ENCODE data around the gene BSN. TPM values are rescaled to one million over a fixed set of nuclear protein-coding genes. Genes with fewer than 3 reads are reported as not detected.

Gene BSN
- total and polyA plus RNA-seq, 2 of the 4 experiments (the other 2 are of a cell fraction) = under 0.01 to 0.03 TPM

DNA sequence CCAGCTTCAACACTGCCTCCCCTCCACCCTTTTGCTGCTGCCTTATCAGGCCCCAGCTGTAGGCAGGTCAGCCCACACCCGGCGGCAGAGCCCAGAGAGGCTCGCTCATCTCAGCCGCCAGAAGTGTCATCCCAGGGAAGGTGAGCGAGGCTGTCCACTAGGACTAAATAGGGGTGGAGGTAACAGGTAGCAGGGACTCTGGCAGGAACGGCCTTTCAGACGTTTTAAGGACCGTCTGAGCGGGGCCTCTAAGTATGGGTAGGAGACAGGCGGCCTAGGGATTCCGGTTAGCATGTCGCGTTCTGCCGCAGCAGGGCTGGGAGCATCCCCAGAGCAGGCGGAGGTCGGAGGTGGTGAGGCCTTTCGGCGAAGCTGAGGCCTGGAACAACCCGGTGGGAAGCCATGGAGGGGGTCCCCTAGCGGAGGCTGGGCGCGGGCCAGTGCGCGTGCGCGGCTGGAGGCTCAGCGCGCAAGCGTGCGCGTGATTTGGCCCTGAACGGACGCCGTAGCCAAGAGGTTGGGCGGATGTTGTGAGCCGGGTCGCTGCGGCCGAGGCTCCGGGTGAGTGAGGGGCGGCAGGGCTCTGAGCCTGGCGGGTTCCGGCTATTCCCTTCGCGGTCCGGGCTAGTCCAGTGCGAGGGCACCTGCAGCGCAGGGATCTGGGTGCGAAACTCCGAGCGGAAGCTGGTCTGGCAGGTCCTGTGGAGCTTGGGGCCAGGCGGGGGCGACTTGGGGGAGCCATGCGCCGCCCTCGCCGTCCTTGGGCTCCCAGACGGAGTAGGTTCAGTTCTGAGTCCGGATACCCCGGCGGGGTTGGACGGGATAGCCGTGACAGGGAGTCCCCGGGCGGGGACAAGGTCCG lies 135.0 kb downstream of the BSN start, which contains the start of the genes MST1 and RNF123:
MST1 (minus strand) TSS at position 429 of the 862 bp plus-strand sequence. CDS start 783 bp downstream, outside the sequence.
RNF123 (plus strand) TSS at position 512 of the 862 bp plus-strand sequence. CDS start 1,609 bp downstream, outside the sequence.
- H2AK9ac ChIP-seq (replicated peaks; ENCODE audit: low read depth, low read length, poor library complexity) = peak within 1 kb of the TSS; percentile 65
- peak within 1 kb of the TSS; percentile 94 for H2AK5ac ChIP-seq (ENCODE audit: low read depth, low read length)
- intact Hi-C loops (cut with micrococcal nuclease) = no loop called here
- POLR2A ChIA-PET (ENCODE audit: unreplicated experiment) = no interaction called here
- DNase-seq = peak; percentile 89
- H4K5ac ChIP-seq (ENCODE audit: low read depth, low read length) = peak within 1 kb of the TSS; percentile 92
- no TSS peak for BruUV-seq (replicated peaks)
- peak within 1 kb of the TSS; percentile 89 for H3K9ac ChIP-seq (ENCODE audit: low read depth, low read length)
- peak within 1 kb of the TSS; percentile 80 for H3K4me2 ChIP-seq (ENCODE audit: low read depth, low read length)
- H2BK15ac ChIP-seq (ENCODE audit: low read depth, low read length) = no peak within 1 kb of the TSS
- H3K14ac ChIP-seq (replicated peaks; ENCODE audit: low read depth, low read length) = peak within 1 kb of the TSS; percentile 68
- H2BK120ac ChIP-seq (ENCODE audit: low read depth, low read length) = 0 out of 2 replicates have a peak within 1 kb of the TSS, but pooled peaks have one; percentile 20
- CTCF ChIA-PET = no interaction called here
- H3K36me3 ChIP-seq (ENCODE audit: control insufficient read depth, insufficient read depth, low read length) = peaks cover 4% of the 10 kb centered on the region
- 0 out of 2 replicates have a peak within 1 kb of the TSS, but pooled peaks have one; percentile 22 for H3K18ac ChIP-seq (ENCODE audit: low read depth, low read length)
- peak within 1 kb of the TSS; percentile 55 for H3K56ac ChIP-seq (ENCODE audit: extremely low read depth, insufficient read depth, low read length)
- H3K4ac ChIP-seq (ENCODE audit: low read depth, low read length) = peak within 1 kb of the TSS; percentile 93
- peak within 1 kb of the TSS; percentile 69 for H2BK5ac ChIP-seq (ENCODE audit: low read depth, low read length, poor library complexity, severe bottlenecking)
- H3K9me3 ChIP-seq (ENCODE audit: control insufficient read depth, insufficient read depth, low read length) = no peaks in the 10 kb centered on the region
- in situ Hi-C loops (cut with MboI; ENCODE audit: low sequenced_read_pairs) = no loop called here
- H3K4me3 ChIP-seq (ENCODE audit: insufficient read depth, low read depth, low read length) = peak within 1 kb of the TSS; percentile 79
- H3K27me3 ChIP-seq (ENCODE audit: control insufficient read depth, insufficient read depth, low read length) = no peaks in the 10 kb centered on the region
- H3K79me1 ChIP-seq (ENCODE audit: low read depth in 1 of 2, low read length in 2 of 2) = peaks cover under 1 to 28% of the 10 kb centered on the region in 2 experiments
- peak within 1 kb of the TSS; percentile 96 to 98 for H4K8ac ChIP-seq (ENCODE audit: low read depth in 2 of 2, low read length in 2 of 2)
- H3K4me1 ChIP-seq (ENCODE audit: control insufficient read depth, insufficient read depth, low read length) = peaks cover 2% of the 10 kb centered on the region; the same call in 1 of the 2 replicates
- peak within 1 kb of the TSS; percentile 84 for H3K27ac ChIP-seq (ENCODE audit: insufficient read depth, low read length)
- H2AFZ ChIP-seq (replicated peaks; ENCODE audit: low read length, poor library complexity) = peak within 1 kb of the TSS; percentile 93
- peak; percentile 83 for ATAC-seq (ENCODE audit: low read depth)
- TF ChIP-seq CTCF (conservative IDR thresholded peaks at IDR 0.05; ENCODE audit: low read depth, low read length) = peak; percentile 43
- TF ChIP-seq MAZ (IDR thresholded peaks at IDR 0.05; ENCODE audit: borderline replicate concordance, low read depth, low read length) = peak; percentile 68; the same call in 1 of the 2 replicates
- TF ChIP-seq MXI1 (IDR thresholded peaks at IDR 0.05; ENCODE audit: borderline replicate concordance, low read depth, low read length) = 0 out of 2 replicates have a peak, but pooled peaks have one; percentile 26
- TF ChIP-seq CEBPB (IDR thresholded peaks at IDR 0.05; ENCODE audit: low read depth, low read length) = no peak
- dilution Hi-C loops (cut with HindIII; ENCODE audit: low sequenced_read_pairs, unreplicated experiment) = no loop called here
- H4K91ac ChIP-seq (ENCODE audit: insufficient read depth, low read depth, low read length) = peak within 1 kb of the TSS; percentile 66
- no peak within 1 kb of the TSS for H2BK20ac ChIP-seq (ENCODE audit: low read depth, low read length)
- H3K9me1 ChIP-seq (ENCODE audit: insufficient read depth, low read length) = no peaks in the 10 kb centered on the region
- peak within 1 kb of the TSS; percentile 67; the same call in 1 of the 2 replicates for H3K23ac ChIP-seq (ENCODE audit: low read depth, low read length)
- no peaks in the 10 kb centered on the region for H4K20me1 ChIP-seq (ENCODE audit: insufficient read depth, low read length)
- 2% methylated on average over 35 of the region's 66 CpGs; no CpG with 5 or more reads in 1 of the 2 experiments for WGBS, 2 experiments (ENCODE audit: extremely low coverage in 2 of 2, insufficient read length in 1 of 2)

Data from IMR-90 (cell line).